ENCODE data around the gene IGFALS.

The IGFALS gene

DNA sequence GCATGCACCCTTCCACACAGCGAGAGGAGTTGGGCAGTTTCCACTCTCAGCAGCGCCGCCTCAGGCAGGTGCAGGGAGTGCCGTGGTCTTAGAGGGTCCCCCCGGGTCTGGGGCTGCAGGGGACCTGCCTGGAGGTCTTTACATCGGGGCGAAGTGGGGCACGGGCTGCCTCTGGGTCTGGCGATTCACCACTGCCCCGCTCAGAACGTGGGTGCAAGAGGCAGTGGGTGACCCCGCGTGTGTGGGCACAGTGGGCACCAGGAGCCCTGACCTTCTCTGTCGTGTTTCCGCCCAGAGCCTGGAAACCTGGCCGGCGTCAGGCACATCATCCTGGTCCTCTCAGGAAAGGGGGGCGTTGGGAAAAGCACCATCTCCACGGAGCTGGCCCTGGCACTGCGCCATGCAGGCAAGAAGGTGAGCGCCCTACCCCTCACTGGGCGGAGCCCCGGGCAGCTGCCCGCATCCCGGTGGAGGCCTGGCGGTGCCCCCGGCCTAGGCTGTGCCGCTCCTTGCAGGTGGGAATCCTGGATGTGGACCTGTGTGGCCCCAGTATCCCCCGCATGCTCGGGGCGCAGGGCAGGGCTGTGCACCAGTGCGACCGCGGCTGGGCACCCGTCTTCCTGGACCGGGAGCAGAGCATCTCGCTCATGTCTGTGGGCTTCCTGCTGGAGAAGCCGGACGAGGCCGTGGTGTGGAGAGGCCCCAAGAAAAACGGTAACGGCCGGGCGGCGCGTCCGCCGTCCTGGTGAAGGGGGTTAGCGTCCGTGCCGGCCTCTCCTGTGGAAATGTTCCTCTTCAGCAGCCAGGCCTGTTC, 7.1 kb downstream of the IGFALS start:
- no peak for TF ChIP-seq SUZ12 (IDR thresholded peaks at IDR 0.05)
- TF ChIP-seq FOXK2 (IDR thresholded peaks at IDR 0.05) = no peak
- no peak for TF ChIP-seq BHLHE40 (IDR thresholded peaks at IDR 0.05; ENCODE audit: borderline replicate concordance)
- CTCF ChIA-PET = no interaction called here
- POLR2A ChIA-PET = no interaction called here
- no peak for DNase-seq (ENCODE audit: extremely low spot score)

DNA sequence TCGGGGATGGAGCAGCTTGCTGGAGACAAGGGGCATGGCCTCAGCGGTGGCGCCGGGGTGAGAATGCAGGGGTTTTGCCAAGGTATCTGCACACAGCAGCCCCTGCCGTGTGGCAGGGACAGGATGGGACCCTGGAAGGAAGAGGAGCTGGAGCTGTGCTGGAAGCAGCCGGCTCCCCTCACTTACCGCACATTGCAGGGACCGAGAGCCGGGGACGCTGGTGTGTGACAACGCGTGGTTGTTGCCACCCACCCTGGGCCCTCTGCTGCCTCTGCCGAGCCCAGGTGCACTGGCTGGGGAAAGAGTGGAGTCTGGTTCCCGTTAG, 7.7 kb downstream of the IGFALS start:
- ChIA-PET CTCF (no interaction called here), POLR2A (no interaction called here)
- no peak for DNase-seq (ENCODE audit: extremely low spot score)
- TF ChIP-seq LEF1 (IDR thresholded peaks at IDR 0.05; ENCODE audit: borderline replicate concordance) (no peak), ELF4 (IDR thresholded peaks at IDR 0.05) (no peak), ARNT (IDR thresholded peaks at IDR 0.05) (no peak), FOXK2 (IDR thresholded peaks at IDR 0.05) (no peak), SUZ12 (IDR thresholded peaks at IDR 0.05) (no peak), L3MBTL2 (conservative IDR thresholded peaks at IDR 0.05) (no peak), CTBP1 (IDR thresholded peaks at IDR 0.05; ENCODE audit: borderline replicate concordance) (no peak), TARDBP (IDR thresholded peaks at IDR 0.05) (no peak), NFRKB (IDR thresholded peaks at IDR 0.05) (no peak), HDGF (IDR thresholded peaks at IDR 0.05; ENCODE audit: borderline replicate concordance) (no peak), ZNF384 (IDR thresholded peaks at IDR 0.05) (no peak)
- TF ChIP-seq, protein P1, sequence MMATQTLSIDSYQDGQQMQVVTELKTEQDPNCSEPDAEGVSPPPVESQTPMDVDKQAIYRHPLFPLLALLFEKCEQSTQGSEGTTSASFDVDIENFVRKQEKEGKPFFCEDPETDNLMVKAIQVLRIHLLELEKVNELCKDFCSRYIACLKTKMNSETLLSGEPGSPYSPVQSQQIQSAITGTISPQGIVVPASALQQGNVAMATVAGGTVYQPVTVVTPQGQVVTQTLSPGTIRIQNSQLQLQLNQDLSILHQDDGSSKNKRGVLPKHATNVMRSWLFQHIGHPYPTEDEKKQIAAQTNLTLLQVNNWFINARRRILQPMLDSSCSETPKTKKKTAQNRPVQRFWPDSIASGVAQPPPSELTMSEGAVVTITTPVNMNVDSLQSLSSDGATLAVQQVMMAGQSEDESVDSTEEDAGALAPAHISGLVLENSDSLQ (IDR thresholded peaks at IDR 0.05) = no peak

DNA sequence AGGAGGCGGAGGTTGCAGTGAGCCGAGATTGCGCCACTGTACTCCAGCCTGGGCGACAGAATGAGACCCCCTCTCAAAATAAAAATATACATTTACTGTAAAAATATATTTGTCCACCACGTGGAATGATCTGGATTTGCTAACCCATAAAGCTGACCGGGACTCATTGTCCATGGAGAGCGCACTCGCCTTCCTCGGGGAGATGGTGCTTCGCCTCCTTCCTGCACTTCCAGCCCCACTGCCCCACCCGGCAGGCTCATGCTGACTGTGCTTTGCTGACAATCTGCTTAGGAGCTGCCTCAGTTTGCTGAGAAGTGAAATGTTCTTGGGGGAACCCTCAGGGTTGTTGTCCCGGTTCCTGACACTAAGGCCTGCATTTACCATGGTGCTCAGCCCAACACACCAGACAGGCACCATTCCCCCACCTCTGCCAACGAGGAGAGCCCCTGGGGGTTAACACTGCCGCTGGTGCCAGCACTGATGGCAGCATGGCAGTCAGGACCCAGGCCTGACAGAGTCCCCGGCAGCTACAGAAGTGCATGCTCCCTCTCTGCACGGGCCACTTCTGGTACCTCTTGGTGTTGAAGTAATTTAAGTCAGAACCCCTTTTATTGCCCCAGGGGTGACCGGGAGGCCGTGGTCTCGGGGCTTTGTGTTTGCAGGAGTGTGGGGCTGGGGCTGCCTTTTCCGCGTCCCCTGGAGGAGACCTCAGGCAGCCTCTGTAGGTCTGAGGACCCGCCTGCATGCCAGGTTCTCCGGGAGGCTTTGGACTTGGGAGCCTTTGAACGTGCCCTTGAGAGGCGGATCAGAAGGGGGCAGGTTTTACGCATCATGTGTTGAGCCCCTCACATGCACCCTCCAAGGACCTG, 8.3 kb downstream of the IGFALS start:
- no peak for DNase-seq (ENCODE audit: extremely low spot score)
- POLR2A ChIA-PET = no interaction called here

DNA sequence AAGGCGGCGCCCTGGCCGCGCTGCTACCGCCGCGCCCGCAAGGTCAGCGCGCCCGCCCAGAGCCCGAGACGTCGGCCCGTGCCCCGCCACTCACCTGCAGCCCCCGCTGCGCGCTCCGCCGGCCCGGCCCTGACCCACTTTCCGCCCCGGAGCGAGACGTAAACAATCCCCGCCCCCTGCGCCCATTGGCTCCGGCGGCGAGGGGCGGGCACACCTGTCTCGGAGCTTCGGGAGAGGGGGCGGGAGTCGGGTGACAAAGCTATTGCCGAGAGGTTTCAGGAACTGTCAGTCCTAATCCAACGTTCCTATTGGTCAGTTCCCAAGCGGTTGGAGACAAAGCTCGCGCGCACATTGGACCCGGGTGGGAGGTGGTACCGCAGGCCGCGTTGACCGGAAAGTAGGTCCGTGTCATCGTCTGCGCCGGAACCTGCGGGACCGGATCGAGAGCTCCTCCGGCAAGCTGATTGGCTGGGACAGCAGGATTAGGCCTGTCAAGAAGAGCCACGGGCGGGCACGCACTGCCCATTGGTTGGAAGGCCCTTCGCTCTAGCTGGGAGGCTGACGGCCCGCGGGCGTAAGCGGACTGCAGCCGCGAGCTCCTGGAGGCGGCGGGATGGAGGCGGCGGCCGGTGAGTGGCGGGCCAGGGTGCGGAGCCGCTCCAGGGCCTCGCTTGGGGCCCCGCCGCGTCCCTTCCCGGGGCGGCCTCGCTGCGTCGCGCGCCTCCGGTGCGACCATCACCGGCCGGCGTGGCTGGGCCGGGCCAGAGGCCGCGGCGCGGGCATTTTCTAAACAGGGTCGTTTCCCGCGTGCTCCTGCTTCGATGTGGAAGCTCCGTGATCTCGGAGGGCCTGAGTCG, 10.9 kb downstream of the IGFALS start, which contains the start of the genes NUBP2 and SPSB3:
NUBP2 (plus strand) TSS at position 553 of the 857 bp plus-strand sequence; CDS start at position 614, 61 bp downstream.
SPSB3 (minus strand) TSS at position 164 of the 857 bp plus-strand sequence. CDS start 1,088 bp downstream, outside the sequence.
- TF ChIP-seq HDGF (IDR thresholded peaks at IDR 0.05; ENCODE audit: borderline replicate concordance) (no peak), ELF4 (IDR thresholded peaks at IDR 0.05) (no peak), LEF1 (IDR thresholded peaks at IDR 0.05; ENCODE audit: borderline replicate concordance) (peak; percentile 80), ARNT (IDR thresholded peaks at IDR 0.05) (0 out of 2 replicates have a peak, but pooled peaks have one; percentile 28), BHLHE40 (IDR thresholded peaks at IDR 0.05; ENCODE audit: borderline replicate concordance) (no peak), ZNF384 (IDR thresholded peaks at IDR 0.05) (no peak), NFRKB (IDR thresholded peaks at IDR 0.05) (no peak), SUZ12 (IDR thresholded peaks at IDR 0.05) (no peak), FOXK2 (IDR thresholded peaks at IDR 0.05) (no peak), FOXA1 (IDR thresholded peaks at IDR 0.05) (no peak), CTBP1 (IDR thresholded peaks at IDR 0.05; ENCODE audit: borderline replicate concordance) (no peak), FOXM1 (IDR thresholded peaks at IDR 0.05; ENCODE audit: borderline replicate concordance) (no peak), TARDBP (IDR thresholded peaks at IDR 0.05) (no peak), L3MBTL2 (conservative IDR thresholded peaks at IDR 0.05) (no peak), SP1 (IDR thresholded peaks at IDR 0.05) (no peak)
- TF ChIP-seq, protein P1 (IDR thresholded peaks at IDR 0.05) = peak; percentile 100
- peak; percentile 94 for DNase-seq (ENCODE audit: extremely low spot score)

More for the DNA sequence above, 8.3 kb downstream of the IGFALS start:
- CTCF ChIA-PET = no interaction called here
- TF ChIP-seq L3MBTL2 (conservative IDR thresholded peaks at IDR 0.05) (no peak), SP1 (IDR thresholded peaks at IDR 0.05) (no peak), FOXK2 (IDR thresholded peaks at IDR 0.05) (no peak), CTBP1 (IDR thresholded peaks at IDR 0.05; ENCODE audit: borderline replicate concordance) (no peak), ELF4 (IDR thresholded peaks at IDR 0.05) (no peak), NFRKB (IDR thresholded peaks at IDR 0.05) (no peak), ZNF384 (IDR thresholded peaks at IDR 0.05) (no peak), FOXA1 (IDR thresholded peaks at IDR 0.05) (no peak), HDGF (IDR thresholded peaks at IDR 0.05; ENCODE audit: borderline replicate concordance) (no peak), TARDBP (IDR thresholded peaks at IDR 0.05) (no peak), FOXM1 (IDR thresholded peaks at IDR 0.05; ENCODE audit: borderline replicate concordance) (no peak), LEF1 (IDR thresholded peaks at IDR 0.05; ENCODE audit: borderline replicate concordance) (no peak), BHLHE40 (IDR thresholded peaks at IDR 0.05; ENCODE audit: borderline replicate concordance) (no peak)
- TF ChIP-seq, protein P1 (IDR thresholded peaks at IDR 0.05) = no peak

More for the DNA sequence above, 10.9 kb downstream of the IGFALS start, which contains the start of the genes NUBP2 and SPSB3:
- POLR2A ChIA-PET = interaction anchor here (0.6 to 3.3 kb wide), 26 partner anchors 10 to 362 kb away, joined by 3 to 71 read pairs (median 5); partner anchors contain the start of genes CRAMP1, EME2, FAHD1 and HAGH
- CTCF ChIA-PET = interaction anchor here (0.5 to 1.0 kb wide), 4 partner anchors 8 to 77 kb away, joined by 3 to 5 read pairs (median 4); partner anchors contain the start of genes EME2, MAPK8IP3 and MRPS34
